GM21367 (cell line): ENCODE measurements around the gene MAN2C1.
"Not testable (repeated sequence)": the region's sequence is repeated elsewhere in the genome, so short reads cannot be mapped to it uniquely, and the experiment has no call there.

Experiments
- ATAC-seq: cut with Tn5 transposase; IDR thresholded peaks from one replicate; pipeline ENCODE4 v1.9.1; 2021; ENCODE audit not compliant: unreplicated experiment

MAN2C1 gene

GRCh38 chr15:75361361-75361988, 6.9 kb downstream of the MAN2C1 start:
- ATAC-seq, result no peak

GRCh38 chr15:75360856-75361255, 7.6 kb downstream of the MAN2C1 start:
- no peak for ATAC-seq

GRCh38 chr15:75360391-75360790, 8.0 kb downstream of the MAN2C1 start:
- ATAC-seq, result no peak

- ATAC-seq, result no peak
Observed at GRCh38 chr15:75359537-75360250, 8.7 kb downstream of the MAN2C1 start.

- no peak for ATAC-seq
Observed at GRCh38 chr15:75358771-75359536, 9.5 kb downstream of the MAN2C1 start.

- ATAC-seq, result no peak
Observed at GRCh38 chr15:75357976-75358673, 10.3 kb downstream of the MAN2C1 start.

GRCh38 chr15:75356517-75356916, 11.9 kb downstream of the MAN2C1 start:
- no peak for ATAC-seq

GRCh38 chr15:75356006-75356405, 12.4 kb downstream of the MAN2C1 start:
- ATAC-seq, result no peak

GRCh38 chr15:75355369-75355768, 13.0 kb downstream of the MAN2C1 start:
- ATAC-seq, result no peak

GRCh38 chr15:75354454-75354853, 14.0 kb downstream of the MAN2C1 start:
- no peak for ATAC-seq

- ATAC-seq, result no peak
Observed at GRCh38 chr15:75353604-75354003, 14.8 kb downstream of the MAN2C1 start.

- ATAC-seq, result no peak
Observed at GRCh38 chr15:75352186-75353080, 16.0 kb downstream of the MAN2C1 start.

- ATAC-seq, result no peak
Observed at GRCh38 chr15:75350601-75351361, 17.6 kb downstream of the MAN2C1 start.

- peak; percentile 38 for ATAC-seq
Observed at GRCh38 chr15:75349851-75350588, 18.4 kb downstream of the MAN2C1 start.

- ATAC-seq, result not testable (repeated sequence)
Observed at GRCh38 chr15:75349351-75349669, 19.1 kb downstream of the MAN2C1 start.

- ATAC-seq, result no peak
Observed at GRCh38 chr15:75348562-75349350, 19.7 kb downstream of the MAN2C1 start.

GRCh38 chr15:75348034-75348561, 20.3 kb downstream of the MAN2C1 start:
- no peak for ATAC-seq
